Muscle of leg (tissue), 11 donors: ENCODE data around the gene KLHL34. TPM values are rescaled to one million over a fixed set of nuclear protein-coding genes. Genes with fewer than 3 reads are reported as not detected.
A peak's percentile ranks its signal among the peaks of the same experiment; 100 is the strongest.

Source experiments
- DNase-seq: peaks from one replicate; pipeline ENCODE4 v3.0.0; 2013
- H3K27ac ChIP-seq: one replicate; pipeline ENCODE4 v1.5.1; 2013; ENCODE audit warnings: mild to moderate bottlenecking, low read length, control low read depth
- H3K27me3 ChIP-seq: one replicate; pipeline ENCODE4 v1.6.1; 2013; ENCODE audit warnings: low read length; ENCODE audit not compliant: control insufficient read depth, insufficient read depth
- H3K36me3 ChIP-seq: one replicate; pipeline ENCODE4 v1.6.1; 2013; ENCODE audit warnings: low read length; ENCODE audit not compliant: control insufficient read depth, insufficient read depth
- H3K4me1 ChIP-seq: one replicate; pipeline ENCODE4 v1.6.1; 2013; ENCODE audit warnings: low read length; ENCODE audit not compliant: control insufficient read depth, insufficient read depth
- H3K4me3 ChIP-seq: one replicate; pipeline ENCODE4 v1.5.1; 2013; ENCODE audit warnings: low read length, control low read depth
- H3K9me3 ChIP-seq: replicated peaks from 2 replicates; pipeline ENCODE4 v1.6.1; 2013; ENCODE audit warnings: low read depth, low read length; ENCODE audit not compliant: control insufficient read depth
- WGBS: methylation state at CpG from one replicate; pipeline ENCODE4 v1.1.5; 2013; ENCODE audit warnings: missing lambda C conversion rate; ENCODE audit not compliant: insufficient coverage; 5-methylcytosine and 5-hydroxymethylcytosine counted together
- polyA plus RNA-seq, 8 donors: library from polyadenylated mRNA; unstranded; fragments of 120-200 nt; gene quantifications; one replicate each; pipeline versions ENCODE4 v1.2.1 to v1.2.3, GENCODE V29; 2013; ENCODE audit warnings: inconsistent platforms in 1 of 8, low replicate concordance in 1 of 8; ENCODE audit not compliant: insufficient read length in 8 of 8, insufficient read depth in 1 of 8
- total RNA-seq: library from RNA; stranded (reverse); fragments of 120-200 nt; gene quantifications from one replicate; pipeline ENCODE4 v1.2.4, GENCODE V29; 2013

Gene KLHL34
- total and polyA plus RNA-seq, 9 donors = 0.05 to 0.15 (median 0.11) TPM

DNA sequence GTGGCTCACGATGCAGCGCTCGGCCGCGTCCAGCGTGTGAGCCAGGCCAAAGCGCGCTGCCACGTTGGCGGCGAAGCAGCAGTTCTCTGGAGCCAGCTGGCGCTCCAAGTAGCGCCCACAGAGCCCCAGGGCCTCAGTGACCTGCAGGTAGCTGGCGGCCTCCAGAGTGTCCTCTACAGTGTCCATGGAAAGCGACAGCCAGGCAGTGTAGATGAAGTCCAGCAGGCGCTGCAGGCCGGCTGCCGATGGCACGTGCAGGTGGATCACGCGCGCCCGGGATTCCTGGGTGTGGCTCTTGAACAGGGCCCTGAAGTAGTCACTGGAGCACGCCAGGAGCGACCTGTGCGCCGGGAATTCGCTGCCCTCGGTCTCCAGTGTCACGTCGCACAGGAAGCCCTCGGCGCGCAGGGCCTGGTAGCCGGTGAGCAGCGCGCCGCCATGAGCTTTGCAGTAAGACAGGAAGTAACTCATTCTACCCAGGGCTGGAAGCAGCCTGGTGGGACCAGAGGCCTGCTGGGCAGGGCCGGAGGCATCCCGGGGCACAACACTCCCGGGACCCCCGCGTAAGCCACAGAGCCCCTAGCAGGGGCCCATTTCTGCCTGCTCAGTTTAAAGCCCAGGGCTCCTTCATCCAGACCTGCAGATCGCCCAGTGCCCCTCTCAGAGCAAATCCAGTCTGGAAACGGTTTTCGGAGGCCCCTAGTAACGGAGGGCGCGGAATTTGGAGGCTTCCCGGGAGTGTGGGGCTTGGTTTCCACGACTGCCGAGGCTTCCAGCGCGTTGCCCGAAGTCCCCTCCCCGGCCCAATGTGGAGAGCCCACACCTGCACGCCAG lies 595 bp downstream of the KLHL34 start:
- H3K4me3 ChIP-seq = peak overlapping the region; percentile 5
- H3K27me3 ChIP-seq = peaks cover 47% of the 10 kb centered on the region
- peaks cover 3% of the 10 kb centered on the region for H3K9me3 ChIP-seq
- no peaks in the 10 kb centered on the region for H3K36me3 ChIP-seq
- WGBS = 58% methylated on average over 57 of the region's 57 CpGs
- DNase-seq = no peak
- H3K4me1 ChIP-seq = no peaks in the 10 kb centered on the region
- no peak overlapping the region for H3K27ac ChIP-seq

DNA sequence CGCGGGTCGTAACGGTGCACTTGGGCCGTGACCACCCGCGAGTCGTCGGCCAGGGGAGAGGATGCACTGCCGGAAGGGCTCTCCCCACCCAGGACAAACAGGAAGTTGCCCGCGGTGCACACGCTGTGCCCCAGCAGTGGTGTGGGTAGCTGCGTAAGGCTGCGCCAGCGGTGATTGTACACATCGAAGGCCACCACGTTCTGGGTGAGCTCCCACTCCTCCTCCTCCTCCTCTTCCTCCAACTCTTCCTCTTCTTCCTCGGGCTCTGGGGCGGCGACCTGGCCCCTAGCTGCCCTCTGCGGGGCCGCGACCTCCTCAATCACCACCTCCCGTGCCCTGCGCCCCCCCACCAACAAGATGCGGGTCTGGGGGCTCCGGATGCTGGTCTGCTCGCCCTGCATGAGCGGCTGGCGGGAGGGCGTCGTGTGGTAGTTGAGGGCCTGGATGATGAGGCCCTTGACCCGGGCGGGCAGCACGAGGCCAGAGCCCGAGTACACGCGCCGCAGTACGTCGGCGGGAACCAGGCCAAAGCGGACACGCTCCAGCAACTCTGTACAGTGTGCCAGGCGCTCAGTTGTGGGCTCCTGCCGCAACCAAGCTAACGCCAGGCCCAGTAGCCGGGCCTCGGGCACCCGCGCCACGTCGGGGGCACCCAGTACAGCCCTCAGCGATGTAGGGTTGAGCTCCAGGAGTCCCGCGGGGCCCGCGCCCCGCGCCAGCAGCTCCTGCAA lies 1.4 kb downstream of the KLHL34 start:
- 56% methylated on average over 56 of the region's 61 CpGs for WGBS
- Histone ChIP-seq H3K4me3 (no peak overlapping the region), H3K27me3 (peaks cover 44% of the 10 kb centered on the region), H3K27ac (no peak overlapping the region), H3K4me1 (no peaks in the 10 kb centered on the region), H3K36me3 (no peaks in the 10 kb centered on the region), H3K9me3 (peaks cover 3% of the 10 kb centered on the region)
- DNase-seq = no peak

DNA sequence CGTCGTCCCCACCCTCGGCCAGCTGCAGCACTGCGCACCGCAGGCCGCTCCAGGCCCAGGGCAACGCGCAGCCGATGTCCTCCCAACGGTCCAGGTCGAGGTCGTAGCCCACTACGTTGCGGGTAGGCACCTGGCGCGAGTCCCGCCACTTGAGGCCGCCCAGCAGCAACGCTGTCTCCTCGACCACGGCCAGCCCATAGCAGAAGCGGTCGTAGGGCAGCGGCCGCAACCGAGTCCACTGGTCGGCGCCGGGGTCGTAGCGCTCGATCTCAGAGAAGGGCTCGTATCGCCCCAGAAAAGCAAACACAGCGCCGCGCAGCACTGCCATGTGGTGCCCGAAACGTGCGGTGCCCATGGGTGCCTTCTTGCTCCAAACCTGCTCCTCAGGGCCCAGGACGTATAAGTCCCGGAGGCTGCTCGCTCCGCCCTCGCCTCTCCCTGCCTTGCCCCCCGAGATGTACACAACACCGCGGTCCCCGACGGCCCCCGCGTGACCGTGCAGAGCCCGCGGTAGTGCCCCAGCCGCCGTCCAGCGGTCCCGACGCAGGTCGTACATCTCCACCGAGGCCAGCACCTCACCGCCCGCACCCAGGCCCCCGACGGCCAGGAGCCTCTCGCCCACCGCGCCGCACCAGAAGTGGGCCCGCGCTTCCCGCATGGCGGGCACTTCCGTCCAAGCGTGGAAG lies 2.1 kb downstream of the KLHL34 start:
- no peak overlapping the region for H3K4me3 ChIP-seq
- no peak for DNase-seq
- peaks cover 40% of the 10 kb centered on the region for H3K27me3 ChIP-seq
- H3K4me1 ChIP-seq = no peaks in the 10 kb centered on the region
- H3K27ac ChIP-seq = no peak overlapping the region
- peaks cover 3% of the 10 kb centered on the region for H3K9me3 ChIP-seq
- 36% methylated on average over 76 of the region's 76 CpGs for WGBS
- H3K36me3 ChIP-seq = no peaks in the 10 kb centered on the region

DNA sequence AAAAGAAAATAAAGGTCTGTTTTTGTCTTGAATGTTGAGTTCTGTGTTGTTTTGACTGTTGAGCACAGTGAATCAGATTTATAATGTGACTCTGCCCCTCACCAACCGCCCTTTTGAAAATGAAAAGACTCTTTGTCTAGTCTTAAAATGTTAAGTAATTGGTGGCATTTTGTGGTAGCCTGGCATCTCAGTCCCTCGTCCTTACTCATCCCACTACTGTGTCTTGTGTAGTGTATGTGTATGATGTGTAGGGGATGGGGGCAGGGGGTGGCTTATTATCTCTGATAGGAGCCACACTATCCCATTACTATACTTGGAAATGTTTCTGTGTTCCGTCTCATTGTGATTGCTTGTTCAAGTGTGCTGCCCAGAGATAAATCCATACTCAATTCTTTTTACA lies 12.2 kb downstream of the KLHL34 start:
- H3K4me1 ChIP-seq = no peaks in the 10 kb centered on the region
- no peaks in the 10 kb centered on the region for H3K36me3 ChIP-seq
- no peak overlapping the region for H3K27ac ChIP-seq
- H3K27me3 ChIP-seq = peaks cover 2% of the 10 kb centered on the region
- no peaks in the 10 kb centered on the region for H3K9me3 ChIP-seq
- DNase-seq = no peak
- H3K4me3 ChIP-seq = no peak overlapping the region
- no CpG with 5 or more reads among the region's 3 CpGs for WGBS

DNA sequence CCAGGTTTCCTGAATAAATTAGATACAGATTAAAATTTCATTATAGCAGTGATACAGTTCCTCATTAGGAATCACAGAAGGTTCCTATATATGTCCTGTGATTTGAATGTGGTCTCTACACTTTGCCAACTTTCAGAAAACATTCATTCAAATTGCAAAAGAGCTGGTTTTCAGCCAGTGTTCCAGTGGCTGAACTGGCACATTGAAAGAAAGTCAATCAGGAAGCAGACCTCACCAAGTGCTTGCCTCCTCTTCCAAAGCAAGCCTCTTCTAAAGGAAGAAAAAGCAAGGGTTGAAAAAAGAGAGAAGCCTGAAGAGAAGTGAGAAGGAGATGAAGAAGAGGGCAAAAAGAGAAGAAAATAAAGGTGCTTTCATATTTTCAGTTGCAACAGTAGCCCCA lies 12.7 kb downstream of the KLHL34 start:
- Histone ChIP-seq H3K4me3 (no peak overlapping the region), H3K27ac (no peak overlapping the region), H3K36me3 (no peaks in the 10 kb centered on the region), H3K9me3 (no peaks in the 10 kb centered on the region), H3K4me1 (no peaks in the 10 kb centered on the region), H3K27me3 (peaks cover 2% of the 10 kb centered on the region)
- no peak for DNase-seq

DNA sequence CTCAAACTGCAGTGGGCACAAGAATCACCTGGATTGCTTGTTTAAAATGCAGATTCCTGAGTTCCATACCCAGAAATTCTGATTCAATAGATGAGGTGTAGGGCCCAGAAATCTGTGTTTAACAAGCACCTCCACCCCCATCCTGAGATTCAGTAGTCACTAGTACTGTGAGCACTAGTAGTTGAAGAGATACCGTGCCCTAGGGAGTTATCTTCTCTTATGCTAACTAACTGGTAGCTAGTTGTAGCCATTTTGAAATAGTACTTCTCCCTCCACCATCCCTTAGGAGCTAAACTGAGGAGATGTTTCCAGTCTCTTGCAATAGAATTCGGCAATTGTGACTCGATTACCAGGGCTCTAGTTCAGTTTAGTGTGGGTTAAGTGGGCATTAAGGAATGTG lies 18.4 kb downstream of the KLHL34 start:
- H3K27ac ChIP-seq = no peak overlapping the region
- H3K27me3 ChIP-seq = peaks cover 2% of the 10 kb centered on the region
- H3K36me3 ChIP-seq = no peaks in the 10 kb centered on the region
- no peak overlapping the region for H3K4me3 ChIP-seq
- WGBS = 60% methylated on average over 1 of the region's 3 CpGs
- no peaks in the 10 kb centered on the region for H3K4me1 ChIP-seq
- no peak for DNase-seq
- H3K9me3 ChIP-seq = no peaks in the 10 kb centered on the region

DNA sequence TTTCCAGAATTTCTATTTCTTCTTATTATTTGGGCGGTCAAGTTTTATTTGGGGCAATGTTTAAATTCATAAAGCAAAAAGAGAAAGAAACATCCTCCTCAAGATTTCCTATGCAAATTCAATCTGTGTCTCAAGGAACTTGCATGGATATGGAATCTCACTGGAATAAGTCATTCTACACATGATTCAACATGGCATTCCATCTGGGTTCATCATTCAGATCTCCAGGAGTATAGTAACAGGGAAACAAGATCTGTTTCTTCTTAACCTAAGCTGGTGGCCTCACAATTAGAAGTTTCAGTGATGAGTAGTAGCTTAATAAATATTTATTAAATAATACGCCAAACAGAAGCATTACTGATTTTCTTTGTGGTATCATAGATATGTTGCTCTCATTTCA lies 19.8 kb downstream of the KLHL34 start:
- H3K36me3 ChIP-seq = no peaks in the 10 kb centered on the region
- H3K9me3 ChIP-seq = no peaks in the 10 kb centered on the region
- H3K27me3 ChIP-seq = peaks cover 2% of the 10 kb centered on the region
- no peak for DNase-seq
- WGBS = no CpG with 5 or more reads among the region's 2 CpGs
- no peaks in the 10 kb centered on the region for H3K4me1 ChIP-seq
- no peak overlapping the region for H3K27ac ChIP-seq
- H3K4me3 ChIP-seq = no peak overlapping the region

- no peak overlapping the region for H3K27ac ChIP-seq
- no peaks in the 10 kb centered on the region for H3K36me3 ChIP-seq
- no peaks in the 10 kb centered on the region for H3K9me3 ChIP-seq
- 15% methylated on average over 2 of the region's 2 CpGs for WGBS
- no peaks in the 10 kb centered on the region for H3K27me3 ChIP-seq
- peak; percentile 59 for DNase-seq
- no peaks in the 10 kb centered on the region for H3K4me1 ChIP-seq
- no peak overlapping the region for H3K4me3 ChIP-seq
Measured at GRCh38 chrX:21632027-21632426, 26.1 kb downstream of the KLHL34 start.

GRCh38 chrX:21623778-21624501 lies 34.2 kb downstream of the KLHL34 start:
- Histone ChIP-seq H3K27me3 (peaks cover 3% of the 10 kb centered on the region), H3K27ac (no peak overlapping the region), H3K4me3 (no peak overlapping the region), H3K36me3 (no peaks in the 10 kb centered on the region), H3K9me3 (no peaks in the 10 kb centered on the region), H3K4me1 (no peaks in the 10 kb centered on the region)
- no peak for DNase-seq

- Histone ChIP-seq H3K27me3 (peaks cover 3% of the 10 kb centered on the region), H3K9me3 (no peaks in the 10 kb centered on the region), H3K4me3 (no peak overlapping the region), H3K4me1 (no peaks in the 10 kb centered on the region), H3K36me3 (no peaks in the 10 kb centered on the region), H3K27ac (no peak overlapping the region)
- DNase-seq = no peak
- no CpG with 5 or more reads among the region's 2 CpGs for WGBS
Measured at GRCh38 chrX:21620234-21620633, 37.9 kb downstream of the KLHL34 start.
